Gastroesophageal sphincter (tissue), 3 donors: ENCODE data around the gene C1QB.

Source experiments
- CTCF ChIP-seq, 4 experiments: fragments of 200-600 bp in 2 of 4; fragments of 450-650 bp in 2 of 4; sonication (generic) in 1 of 4; IDR thresholded peaks; one replicate each; pipeline ENCODE4 v1.5.1; 2017 to 2019; ENCODE audit warnings: antibody characterized with exemption in 4 of 4, mild to moderate bottlenecking in 2 of 4, moderate library complexity in 2 of 4
- POLR2A ChIP-seq, 2 donors: fragments of 450-650 bp; IDR thresholded peaks; one replicate each; pipeline ENCODE4 v1.6.1; 2017; ENCODE audit warnings: antibody characterized with exemption in 2 of 2, mild to moderate bottlenecking in 2 of 2, moderate library complexity in 1 of 2

GRCh38 chr1:22680726-22681125 is 27.7 kb downstream of the C1QB start:
- TF ChIP-seq CTCF (IDR thresholded peaks at IDR 0.05) (no peak), POLR2A (IDR thresholded peaks at IDR 0.05) (no peak)
